HEK293T (cell line): ENCODE data around the gene NUP62.

Experiments
- CTCF ChIA-PET: fragments of 350-600 bp; formaldehyde crosslinking; extraction: SDS; loops from one replicate; lab custom pipeline; 2021; ENCODE audit warnings: antibody characterized with exemption, inconsistent platforms; lab: Yijun Ruan, JAX
- POLR2A ChIA-PET: fragments of 350-600 bp; formaldehyde crosslinking; extraction: SDS; loops from one replicate; lab custom pipeline; 2020; ENCODE audit warnings: antibody characterized with exemption, inconsistent platforms; lab: Yijun Ruan, JAX
- DNase-seq: peaks from one replicate; pipeline ENCODE4 v3.0.0; 2012; ENCODE audit warnings: mixed read lengths; ENCODE audit errors: extremely low spot score
- ARNT ChIP-seq: fragments of 450-650 bp; IDR thresholded peaks from 2 replicates; pipeline ENCODE4 v1.6.1; 2017; ENCODE audit warnings: mild to moderate bottlenecking
- BHLHE40 ChIP-seq: fragments of 450-650 bp; IDR thresholded peaks from 2 replicates; pipeline ENCODE4 v1.6.1; 2016; ENCODE audit warnings: mild to moderate bottlenecking, moderate library complexity, borderline replicate concordance
- CTBP1 ChIP-seq: fragments of 450-650 bp; IDR thresholded peaks from 2 replicates; pipeline ENCODE4 v1.6.1; 2016; ENCODE audit warnings: borderline replicate concordance
- ELF4 ChIP-seq: fragments of 450-650 bp; IDR thresholded peaks from 2 replicates; pipeline ENCODE4 v1.6.1; 2017; ENCODE audit warnings: antibody characterized with exemption
- FOXA1 ChIP-seq: fragments of 450-650 bp; IDR thresholded peaks from 2 replicates; pipeline ENCODE4 v1.6.1; 2016; ENCODE audit warnings: mild to moderate bottlenecking
- FOXK2 ChIP-seq: fragments of 450-650 bp; IDR thresholded peaks from 2 replicates; pipeline ENCODE4 v1.6.1; 2016; ENCODE audit warnings: mild to moderate bottlenecking
- FOXM1 ChIP-seq: fragments of 450-650 bp; IDR thresholded peaks from 2 replicates; pipeline ENCODE4 v1.6.1; 2017; ENCODE audit warnings: mild to moderate bottlenecking, borderline replicate concordance
- HDGF ChIP-seq: fragments of 450-650 bp; IDR thresholded peaks from 2 replicates; pipeline ENCODE4 v1.6.1; 2017; ENCODE audit warnings: antibody characterized with exemption, borderline replicate concordance
- L3MBTL2 ChIP-seq: fragments of 450-650 bp; conservative IDR thresholded peaks from 2 replicates; pipeline ENCODE4 v1.6.1; 2016; ENCODE audit warnings: mild to moderate bottlenecking
- LEF1 ChIP-seq: fragments of 450-650 bp; IDR thresholded peaks from 2 replicates; pipeline ENCODE4 v1.6.1; 2017; ENCODE audit warnings: mild to moderate bottlenecking, borderline replicate concordance
- NFRKB ChIP-seq: fragments of 450-650 bp; IDR thresholded peaks from 2 replicates; pipeline ENCODE4 v1.6.1; 2016; ENCODE audit warnings: mild to moderate bottlenecking, moderate library complexity
- PKNOX1 ChIP-seq: fragments of 450-650 bp; IDR thresholded peaks from 2 replicates; pipeline ENCODE4 v1.6.1; 2016
- SP1 ChIP-seq: fragments of 450-650 bp; IDR thresholded peaks from 2 replicates; pipeline ENCODE4 v1.6.1; 2017
- SUZ12 ChIP-seq: fragments of 450-650 bp; IDR thresholded peaks from 2 replicates; pipeline ENCODE4 v1.6.1; 2016; ENCODE audit warnings: mild to moderate bottlenecking
- TARDBP ChIP-seq: fragments of 450-650 bp; IDR thresholded peaks from 2 replicates; pipeline ENCODE4 v1.6.1; 2016
- ZNF384 ChIP-seq: fragments of 450-650 bp; IDR thresholded peaks from 2 replicates; pipeline ENCODE4 v1.6.1; 2016

The NUP62 gene

DNA sequence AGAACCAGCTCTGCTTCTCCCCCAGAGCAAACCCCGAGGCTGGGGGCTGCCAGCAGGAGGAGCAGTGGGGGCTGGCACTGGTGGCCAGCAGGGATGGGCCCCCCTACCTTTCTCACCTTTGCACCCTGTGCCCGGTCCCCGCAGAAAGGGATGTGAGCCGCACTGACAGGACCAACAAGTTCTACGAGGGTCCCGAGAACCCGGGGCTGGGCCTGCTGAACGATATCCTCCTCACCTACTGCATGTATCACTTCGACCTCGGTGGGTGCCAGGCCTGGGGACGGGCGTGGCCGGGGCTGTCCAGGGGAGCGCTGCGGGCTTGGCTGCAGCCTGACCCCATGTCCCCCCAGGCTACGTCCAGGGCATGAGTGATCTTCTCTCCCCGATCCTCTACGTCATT, 45.2 kb downstream of the NUP62 start:
- TF ChIP-seq ELF4, result no peak
- no peak for TF ChIP-seq CTBP1
- no peak for TF ChIP-seq FOXA1
- TF ChIP-seq BHLHE40, result no peak
- no peak for TF ChIP-seq L3MBTL2
- no peak for TF ChIP-seq TARDBP
- no peak for TF ChIP-seq PKNOX1
- no peak for TF ChIP-seq NFRKB
- no peak for TF ChIP-seq ZNF384
- TF ChIP-seq HDGF, result no peak
- no peak for TF ChIP-seq LEF1
- TF ChIP-seq SP1, result no peak
- CTCF ChIA-PET, result no interaction called here
- POLR2A ChIA-PET, result no interaction called here
- DNase-seq, result no peak

DNA sequence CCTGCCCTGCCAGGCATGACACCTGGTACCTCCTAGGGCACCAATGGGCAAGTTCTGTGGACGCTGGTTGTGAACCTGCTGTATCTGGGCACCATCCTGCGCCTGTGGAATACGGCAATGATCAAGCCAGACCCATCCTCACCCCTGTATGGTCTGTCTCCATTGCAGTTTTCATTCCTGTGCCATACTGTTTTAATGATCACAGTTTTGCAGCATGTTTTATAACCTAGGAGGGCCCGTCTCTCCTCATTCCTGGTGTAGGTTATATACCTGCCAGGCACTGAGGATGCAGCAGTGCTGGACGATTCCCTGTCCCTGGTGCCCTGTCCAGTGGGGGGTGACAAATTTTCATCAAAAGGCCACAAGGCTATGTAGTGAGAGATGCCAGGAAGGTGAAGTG, 46.2 kb downstream of the NUP62 start:
- no peak for DNase-seq
- POLR2A ChIA-PET, result interaction anchor here (0.9 to 1.3 kb wide), 2 partner anchors 8 to 9 kb away, joined by 3 read pairs; no protein-coding TSS in a partner anchor
- TF ChIP-seq SUZ12 (no peak), NFRKB (no peak), CTBP1 (no peak), LEF1 (no peak), ARNT (no peak), ELF4 (no peak), PKNOX1 (no peak), L3MBTL2 (no peak), TARDBP (no peak), FOXA1 (no peak), SP1 (no peak), FOXM1 (no peak), HDGF (no peak), FOXK2 (no peak), ZNF384 (no peak)
- CTCF ChIA-PET, result no interaction called here

- CTCF ChIA-PET, result no interaction called here
- POLR2A ChIA-PET, result interaction anchor here (0.9 to 1.3 kb wide), 2 partner anchors 8 to 9 kb away, joined by 3 read pairs; no protein-coding TSS in a partner anchor
- DNase-seq, result no peak
- TF ChIP-seq NFRKB (no peak), L3MBTL2 (no peak), ZNF384 (no peak), SUZ12 (no peak)
Observed at GRCh38 chr19:49882643-49883042, 46.7 kb downstream of the NUP62 start.

DNA sequence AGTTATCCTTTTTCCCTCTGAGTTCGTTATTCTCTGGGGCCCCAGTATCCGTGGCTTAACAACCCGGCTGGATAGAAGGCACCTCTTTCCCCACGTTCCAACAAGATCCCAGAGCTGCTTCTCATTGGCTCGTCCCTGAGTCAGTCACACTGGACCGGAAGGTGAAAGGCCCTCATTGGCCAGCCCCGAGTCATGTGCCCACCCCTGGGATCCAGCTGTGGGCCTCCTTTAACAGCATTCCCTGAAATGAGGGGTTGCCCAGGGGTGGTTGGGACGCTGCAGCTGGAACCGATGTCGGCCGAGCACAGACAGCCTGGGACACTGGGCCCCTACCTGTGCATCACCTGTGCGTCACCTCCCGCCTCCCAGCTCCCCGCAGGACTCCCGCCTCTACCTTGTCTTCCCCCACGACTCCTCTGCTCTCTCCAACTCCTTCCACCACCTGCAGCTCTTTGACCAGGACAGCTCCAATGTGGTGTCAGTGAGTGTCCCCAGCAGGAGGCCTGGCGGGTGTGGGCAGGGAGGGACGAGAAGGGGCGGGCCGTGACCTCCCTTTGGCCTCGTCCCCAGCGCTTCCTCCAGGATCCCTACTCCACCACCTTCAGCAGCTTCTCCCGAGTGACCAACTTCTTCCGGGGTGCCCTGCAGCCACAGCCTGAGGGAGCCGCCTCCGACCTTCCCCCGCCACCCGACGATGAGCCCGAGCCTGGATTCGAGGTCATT, 47.5 kb downstream of the NUP62 start:
- ChIA-PET CTCF (no interaction called here), POLR2A (interaction anchor here (0.9 to 1.3 kb wide), 4 partner anchors 9 to 16 kb away, joined by 3 read pairs; no protein-coding TSS in a partner anchor)
- DNase-seq, result no peak
- TF ChIP-seq CTBP1, result no peak
- no peak for TF ChIP-seq FOXA1
- TF ChIP-seq ARNT, result no peak
- TF ChIP-seq PKNOX1, result peak; percentile 96
- TF ChIP-seq SUZ12, result no peak
- no peak for TF ChIP-seq LEF1

- TF ChIP-seq CTBP1, result no peak
- TF ChIP-seq SP1, result no peak
- TF ChIP-seq FOXM1, result no peak
- CTCF ChIA-PET, result no interaction called here
- no peak for DNase-seq
- POLR2A ChIA-PET, result interaction anchor here (1.3 kb wide), 2 partner anchors 12 to 16 kb away, joined by 3 read pairs; no protein-coding TSS in a partner anchor
Observed at GRCh38 chr19:49881186-49881585, 48.1 kb downstream of the NUP62 start.

- CTCF ChIA-PET, result no interaction called here
- TF ChIP-seq SP1, result no peak
- no peak for TF ChIP-seq ZNF384
- TF ChIP-seq FOXA1, result no peak
- no peak for TF ChIP-seq NFRKB
- no peak for TF ChIP-seq PKNOX1
- no peak for TF ChIP-seq ELF4
- TF ChIP-seq LEF1, result no peak
- TF ChIP-seq SUZ12, result no peak
- TF ChIP-seq TARDBP, result no peak
- TF ChIP-seq FOXM1, result no peak
- no peak for TF ChIP-seq L3MBTL2
- TF ChIP-seq FOXK2, result no peak
- no peak for TF ChIP-seq BHLHE40
- TF ChIP-seq CTBP1, result no peak
- no peak for DNase-seq
- POLR2A ChIA-PET, result no interaction called here
Observed at GRCh38 chr19:49880162-49880869, 49.0 kb downstream of the NUP62 start.
